Mesenchymal stem cell (in vitro differentiated cells and primary cell): ENCODE measurements around the gene CP.

Experiments
- DNase-seq: peaks from one replicate; pipeline ENCODE4 v3.0.0-alpha.2; 2013
- H2AFZ ChIP-seq: one replicate; pipeline ENCODE4 v1.6.1; 2013; ENCODE audit warnings: low read depth, mild to moderate bottlenecking, control low read depth, inconsistent platforms, low read length, moderate library complexity
- H2AK5ac ChIP-seq: 2 replicates; pipeline ENCODE4 v1.6.1; 2013; ENCODE audit warnings: low read length, moderate library complexity, mild to moderate bottlenecking, inconsistent platforms; ENCODE audit not compliant: severe bottlenecking
- H2BK120ac ChIP-seq: one replicate; pipeline ENCODE4 v1.6.1; 2013; ENCODE audit warnings: low read depth, mild to moderate bottlenecking, inconsistent platforms, low read length, moderate library complexity
- H2BK12ac ChIP-seq, 2 experiments: one replicate each; pipeline ENCODE4 v1.6.1; 2013; ENCODE audit warnings: inconsistent platforms in 2 of 2, low read length in 2 of 2, mild to moderate bottlenecking in 2 of 2, moderate library complexity in 2 of 2, control low read depth in 1 of 2
- H2BK15ac ChIP-seq: one replicate; pipeline ENCODE4 v1.6.1; 2013; ENCODE audit warnings: mild to moderate bottlenecking, low read depth, inconsistent platforms; ENCODE audit not compliant: poor library complexity, severe bottlenecking
- H2BK5ac ChIP-seq: 2 replicates; pipeline ENCODE4 v1.6.1; 2013; ENCODE audit warnings: low read depth, mild to moderate bottlenecking, low read length, control low read depth, inconsistent platforms; ENCODE audit not compliant: poor library complexity, severe bottlenecking
- H3K14ac ChIP-seq, 2 experiments: one replicate each; pipeline ENCODE4 v1.6.1; 2013; ENCODE audit warnings: inconsistent platforms in 2 of 2, low read length in 2 of 2, control low read depth in 1 of 2, mild to moderate bottlenecking in 1 of 2, moderate library complexity in 1 of 2
- H3K18ac ChIP-seq, 2 experiments: one replicate each; pipeline ENCODE4 v1.6.1; 2013; ENCODE audit warnings: inconsistent platforms in 2 of 2, low read length in 2 of 2, control low read depth in 1 of 2, low read depth in 1 of 2, mild to moderate bottlenecking in 1 of 2
- H3K23ac ChIP-seq, 2 experiments: one replicate each; pipeline ENCODE4 v1.6.1; 2013; ENCODE audit warnings: inconsistent platforms in 2 of 2, low read length in 2 of 2, mild to moderate bottlenecking in 2 of 2, moderate library complexity in 2 of 2, control low read depth in 1 of 2
- H3K27ac ChIP-seq: 2 replicates; pipeline ENCODE4 v1.5.1; 2013; ENCODE audit warnings: mild to moderate bottlenecking, moderate library complexity, low read length, control low read depth, inconsistent platforms; ENCODE audit not compliant: poor library complexity, severe bottlenecking
- H3K27me3 ChIP-seq, 2 experiments: 2 replicates each; pipeline versions ENCODE4 v1.6.1 to v1.7.0; 2013; ENCODE audit warnings: low read length in 2 of 2, mild to moderate bottlenecking in 2 of 2, moderate library complexity in 2 of 2, control low read depth in 1 of 2, inconsistent platforms in 1 of 2; ENCODE audit not compliant: control insufficient read depth in 1 of 2, insufficient read depth in 1 of 2
- H3K36me3 ChIP-seq, 2 experiments: 2 replicates each; pipeline versions ENCODE4 v1.6.1 to v1.7.0; 2013; ENCODE audit warnings: low read length in 2 of 2, control low read depth in 1 of 2, inconsistent platforms in 1 of 2, low read depth in 1 of 2, mild to moderate bottlenecking in 1 of 2; ENCODE audit not compliant: insufficient read depth in 2 of 2, control insufficient read depth in 1 of 2
- H3K4ac ChIP-seq, 2 experiments: one replicate each; pipeline ENCODE4 v1.6.1; 2013; ENCODE audit warnings: inconsistent platforms in 2 of 2, low read length in 2 of 2, mild to moderate bottlenecking in 2 of 2, moderate library complexity in 2 of 2, control low read depth in 1 of 2, low read depth in 1 of 2
- H3K4me1 ChIP-seq: 2 replicates; pipeline ENCODE4 v1.6.1; 2013; ENCODE audit warnings: low read depth, low read length, control low read depth; ENCODE audit not compliant: control insufficient read depth, insufficient read depth
- H3K4me2 ChIP-seq: 2 replicates; pipeline ENCODE4 v1.6.1; 2013; ENCODE audit warnings: low read length, mild to moderate bottlenecking, inconsistent platforms; ENCODE audit not compliant: poor library complexity, severe bottlenecking
- H3K4me3 ChIP-seq, 2 experiments: 2 replicates each; pipeline versions ENCODE4 v1.5.1 to v1.7.0; 2013; ENCODE audit warnings: low read length in 2 of 2, mild to moderate bottlenecking in 2 of 2, control low read depth in 1 of 2, low read depth in 1 of 2; ENCODE audit not compliant: insufficient read depth in 1 of 2
- H3K79me1 ChIP-seq: replicated peaks from 2 replicates; pipeline ENCODE4 v1.6.1; 2013; ENCODE audit warnings: mild to moderate bottlenecking, control low read depth, low read length, inconsistent platforms; ENCODE audit not compliant: poor library complexity, severe bottlenecking
- H3K9ac ChIP-seq: 2 replicates; pipeline ENCODE4 v1.7.0; 2013; ENCODE audit warnings: mild to moderate bottlenecking, low read length, moderate library complexity
- H3K9me3 ChIP-seq: 2 replicates; pipeline ENCODE4 v1.7.0; 2013; ENCODE audit warnings: mild to moderate bottlenecking, low read length; ENCODE audit not compliant: control insufficient read depth
- H4K8ac ChIP-seq: one replicate; pipeline ENCODE4 v1.6.1; 2013; ENCODE audit warnings: inconsistent platforms, mild to moderate bottlenecking, low read length, moderate library complexity
- H4K91ac ChIP-seq: one replicate; pipeline ENCODE4 v1.6.1; 2013; ENCODE audit warnings: mild to moderate bottlenecking, low read length, inconsistent platforms
- WGBS: methylation state at CpG from one replicate; pipeline ENCODE4 v1.1.7; 2013; ENCODE audit warnings: mixed read lengths; 5-methylcytosine and 5-hydroxymethylcytosine counted together

Gene CP

DNA sequence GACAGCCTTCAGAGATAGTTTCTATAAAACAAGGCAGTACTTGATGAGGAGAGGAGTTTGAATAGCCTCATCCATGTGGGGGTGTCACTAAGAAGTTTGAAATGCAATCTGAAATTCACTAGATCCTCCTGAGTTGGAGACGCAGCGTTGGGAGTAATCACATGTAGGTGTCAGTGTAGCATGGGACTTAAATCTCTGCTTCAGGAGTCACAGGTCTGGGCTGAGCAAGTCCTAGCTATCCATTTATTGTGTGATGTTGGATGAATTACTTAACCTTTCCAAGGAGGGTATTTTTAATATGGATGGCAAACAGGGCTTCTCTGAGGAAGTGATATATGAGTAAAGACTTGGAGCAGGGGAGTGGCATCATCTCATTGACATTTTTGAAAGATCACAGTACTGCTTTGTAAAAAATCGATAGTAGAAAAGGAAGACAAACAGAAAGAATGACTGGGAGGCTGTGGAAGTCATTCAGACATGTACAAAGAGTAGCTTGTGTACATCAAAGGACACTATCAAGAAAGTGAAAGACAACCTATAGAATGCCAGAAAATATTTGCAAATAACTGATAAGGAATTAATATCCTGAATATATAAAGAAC is 17.1 kb downstream of the CP start:
- H2AK5ac ChIP-seq = no peak overlapping the region
- H4K8ac ChIP-seq = no peak overlapping the region
- H4K91ac ChIP-seq = no peak overlapping the region
- no peak overlapping the region for H3K23ac ChIP-seq
- H3K4me3 ChIP-seq = no peak overlapping the region
- no peaks in the 10 kb centered on the region for H3K36me3 ChIP-seq
- H3K18ac ChIP-seq = no peak overlapping the region
- H3K4ac ChIP-seq = no peak overlapping the region
- no peak overlapping the region for H3K27ac ChIP-seq
- H3K9me3 ChIP-seq = no peaks in the 10 kb centered on the region
- H3K27me3 ChIP-seq = no peaks in the 10 kb centered on the region
- no peaks in the 10 kb centered on the region for H3K79me1 ChIP-seq
- H3K9ac ChIP-seq = no peak overlapping the region
- DNase-seq = no peak
- WGBS = 92% methylated on average over 3 of the region's 3 CpGs
- H2BK5ac ChIP-seq = no peak overlapping the region
- no peak overlapping the region for H2BK12ac ChIP-seq
- H2AFZ ChIP-seq = no peak overlapping the region
- no peaks in the 10 kb centered on the region for H3K4me1 ChIP-seq
- no peak overlapping the region for H2BK15ac ChIP-seq
- H3K14ac ChIP-seq = no peak overlapping the region
- no peak overlapping the region for H2BK120ac ChIP-seq
- H3K4me2 ChIP-seq = no peak overlapping the region

GRCh38 chr3:149203758-149204157 is 17.9 kb downstream of the CP start:
- H2AK5ac ChIP-seq = no peak overlapping the region
- H2BK120ac ChIP-seq = no peak overlapping the region
- no peaks in the 10 kb centered on the region for H3K9me3 ChIP-seq
- no peaks in the 10 kb centered on the region for H3K36me3 ChIP-seq
- no peak overlapping the region for H2BK15ac ChIP-seq
- H3K18ac ChIP-seq = no peak overlapping the region
- H3K4me3 ChIP-seq = no peak overlapping the region
- no peaks in the 10 kb centered on the region for H3K27me3 ChIP-seq
- H4K8ac ChIP-seq = no peak overlapping the region
- no peak overlapping the region for H3K4ac ChIP-seq
- WGBS = 97% methylated on average over 3 of the region's 3 CpGs
- no peak overlapping the region for H3K4me2 ChIP-seq
- H3K27ac ChIP-seq = no peak overlapping the region
- H4K91ac ChIP-seq = no peak overlapping the region
- DNase-seq = no peak
- no peaks in the 10 kb centered on the region for H3K4me1 ChIP-seq
- H3K14ac ChIP-seq = no peak overlapping the region
- no peak overlapping the region for H3K23ac ChIP-seq
- H2AFZ ChIP-seq = no peak overlapping the region
- no peaks in the 10 kb centered on the region for H3K79me1 ChIP-seq
- no peak overlapping the region for H2BK5ac ChIP-seq
- no peak overlapping the region for H2BK12ac ChIP-seq
- no peak overlapping the region for H3K9ac ChIP-seq

GRCh38 chr3:149199474-149199873 is 22.2 kb downstream of the CP start:
- no peak overlapping the region for H3K9ac ChIP-seq
- H3K14ac ChIP-seq = no peak overlapping the region
- H2BK15ac ChIP-seq = no peak overlapping the region
- H2BK120ac ChIP-seq = no peak overlapping the region
- H2BK12ac ChIP-seq = no peak overlapping the region
- H3K4me1 ChIP-seq = peaks cover 2% of the 10 kb centered on the region
- H3K23ac ChIP-seq = no peak overlapping the region
- peak; percentile 33 for DNase-seq
- no peak overlapping the region for H3K18ac ChIP-seq
- H2AK5ac ChIP-seq = no peak overlapping the region
- no peak overlapping the region for H2AFZ ChIP-seq
- H3K27ac ChIP-seq = no peak overlapping the region
- WGBS = 72% methylated on average over 4 of the region's 4 CpGs
- no peaks in the 10 kb centered on the region for H3K36me3 ChIP-seq
- peak overlapping the region in 1 of 2 experiments; percentile 37 for H3K4ac ChIP-seq
- H3K4me2 ChIP-seq = no peak overlapping the region
- H3K27me3 ChIP-seq = no peaks in the 10 kb centered on the region
- H4K91ac ChIP-seq = no peak overlapping the region
- H3K9me3 ChIP-seq = no peaks in the 10 kb centered on the region
- H4K8ac ChIP-seq = no peak overlapping the region
- no peak overlapping the region for H2BK5ac ChIP-seq
- H3K4me3 ChIP-seq = no peak overlapping the region
- H3K79me1 ChIP-seq = no peaks in the 10 kb centered on the region

- 8% methylated on average over 3 of the region's 7 CpGs for WGBS
- Histone ChIP-seq H3K4me3 (no peak overlapping the region), H3K23ac (no peak overlapping the region), H2BK120ac (no peak overlapping the region), H3K27ac (no peak overlapping the region), H3K9me3 (no peaks in the 10 kb centered on the region), H3K79me1 (no peaks in the 10 kb centered on the region), H2AFZ (no peak overlapping the region), H3K14ac (no peak overlapping the region), H2AK5ac (no peak overlapping the region), H2BK15ac (no peak overlapping the region), H3K4me1 (peaks cover 2% of the 10 kb centered on the region), H3K36me3 (no peaks in the 10 kb centered on the region), H2BK5ac (no peak overlapping the region), H3K9ac (no peak overlapping the region), H4K8ac (no peak overlapping the region), H4K91ac (no peak overlapping the region), H3K4ac (peak overlapping the region in 1 of 2 experiments; percentile 49), H2BK12ac (no peak overlapping the region), H3K27me3 (no peaks in the 10 kb centered on the region), H3K18ac (peak overlapping the region in 1 of 2 experiments; percentile 49), H3K4me2 (no peak overlapping the region)
- no peak for DNase-seq
These were observed 23.0 kb downstream of the CP start for GRCh38 chr3:149198611-149199010.
